ENCODE results near the gene ADGRG6.
"Not testable (repeated sequence)": the region's sequence is repeated elsewhere in the genome, so short reads cannot be mapped to it uniquely, and the experiment has no call there.

The ADGRG6 gene

GRCh38 chr6:142322504-142323198 lies 20.8 kb downstream of the ADGRG6 start:
- no peak for DNase-seq

GRCh38 chr6:142323377-142323776 lies 21.6 kb downstream of the ADGRG6 start:
- DNase-seq = no peak

GRCh38 chr6:142324111-142324510 lies 22.3 kb downstream of the ADGRG6 start:
- no peak for DNase-seq

- no peak for DNase-seq
Measured at GRCh38 chr6:142325111-142325510, 23.3 kb downstream of the ADGRG6 start.

- no peak for DNase-seq
Measured at GRCh38 chr6:142326540-142326939, 24.7 kb downstream of the ADGRG6 start.

- no peak for DNase-seq
Measured at GRCh38 chr6:142328070-142328469, 26.3 kb downstream of the ADGRG6 start.

GRCh38 chr6:142329486-142330113 lies 27.8 kb downstream of the ADGRG6 start:
- no peak for DNase-seq

- DNase-seq = no peak
Measured at GRCh38 chr6:142331075-142331551, 29.3 kb downstream of the ADGRG6 start.

GRCh38 chr6:142331601-142332000 lies 29.8 kb downstream of the ADGRG6 start:
- no peak for DNase-seq

GRCh38 chr6:142332393-142333098 lies 30.7 kb downstream of the ADGRG6 start:
- DNase-seq = no peak

- DNase-seq = no peak
Measured at GRCh38 chr6:142333431-142333830, 31.6 kb downstream of the ADGRG6 start.

GRCh38 chr6:142334294-142334693 lies 32.5 kb downstream of the ADGRG6 start:
- DNase-seq = no peak

- DNase-seq = no peak
Measured at GRCh38 chr6:142335415-142335814, 33.6 kb downstream of the ADGRG6 start.

GRCh38 chr6:142336183-142336582 lies 34.4 kb downstream of the ADGRG6 start:
- DNase-seq = no peak

- DNase-seq = no peak
Measured at GRCh38 chr6:142336787-142337186, 35.0 kb downstream of the ADGRG6 start.

- no peak for DNase-seq
Measured at GRCh38 chr6:142339113-142339512, 37.3 kb downstream of the ADGRG6 start.

GRCh38 chr6:142339968-142340658 lies 38.3 kb downstream of the ADGRG6 start:
- DNase-seq = no peak

GRCh38 chr6:142341855-142342330 lies 40.1 kb downstream of the ADGRG6 start:
- no peak for DNase-seq

GRCh38 chr6:142342986-142343385 lies 41.2 kb downstream of the ADGRG6 start:
- DNase-seq = no peak

- no peak for DNase-seq
Measured at GRCh38 chr6:142343938-142344337, 42.1 kb downstream of the ADGRG6 start.

GRCh38 chr6:142345261-142345660 lies 43.5 kb downstream of the ADGRG6 start:
- no peak for DNase-seq

GRCh38 chr6:142346166-142346565 lies 44.4 kb downstream of the ADGRG6 start:
- DNase-seq = not testable (repeated sequence)

GRCh38 chr6:142349215-142349823 lies 47.5 kb downstream of the ADGRG6 start:
- no peak for DNase-seq
